Measurements from ENCODE around the gene EIF3M.

DNA sequence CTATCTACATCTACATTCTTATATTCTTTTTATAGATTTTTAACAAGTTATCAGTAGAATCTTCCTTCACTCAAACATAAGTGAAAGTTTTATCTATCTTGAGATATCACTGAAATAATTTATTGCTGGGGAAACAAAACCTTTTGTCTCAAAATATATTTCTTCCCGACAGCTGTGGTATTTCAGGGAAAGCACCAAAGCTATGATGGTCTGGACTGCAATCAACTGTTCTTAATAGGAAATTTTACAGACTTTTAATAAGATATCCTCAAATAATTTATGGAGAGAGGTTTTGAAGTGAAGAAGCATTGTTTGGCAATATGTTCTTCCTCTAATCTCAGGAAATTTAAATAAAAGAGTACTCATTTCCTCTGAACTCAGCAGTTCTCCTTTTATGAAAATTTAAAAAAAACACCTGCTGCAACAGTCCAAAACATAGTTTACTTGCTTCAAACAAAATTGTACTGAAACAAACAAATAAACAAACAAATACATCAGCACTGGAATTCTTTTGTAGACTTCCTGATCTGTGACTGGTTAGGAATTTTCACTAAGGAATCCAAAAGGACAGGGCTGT is 33.9 kb upstream of the EIF3M start:
- TF ChIP-seq FOXM1 (IDR thresholded peaks at IDR 0.05; ENCODE audit: borderline replicate concordance) (no peak), TARDBP (IDR thresholded peaks at IDR 0.05) (no peak), ZNF384 (IDR thresholded peaks at IDR 0.05) (no peak), SP1 (IDR thresholded peaks at IDR 0.05) (no peak), HDGF (IDR thresholded peaks at IDR 0.05; ENCODE audit: borderline replicate concordance) (no peak), SUZ12 (IDR thresholded peaks at IDR 0.05) (no peak), LEF1 (IDR thresholded peaks at IDR 0.05; ENCODE audit: borderline replicate concordance) (no peak), BHLHE40 (IDR thresholded peaks at IDR 0.05; ENCODE audit: borderline replicate concordance) (no peak), ARNT (IDR thresholded peaks at IDR 0.05) (no peak), FOXK2 (IDR thresholded peaks at IDR 0.05) (no peak), FOXA1 (IDR thresholded peaks at IDR 0.05) (no peak), ELF4 (IDR thresholded peaks at IDR 0.05) (no peak)
- TF ChIP-seq, protein P1, sequence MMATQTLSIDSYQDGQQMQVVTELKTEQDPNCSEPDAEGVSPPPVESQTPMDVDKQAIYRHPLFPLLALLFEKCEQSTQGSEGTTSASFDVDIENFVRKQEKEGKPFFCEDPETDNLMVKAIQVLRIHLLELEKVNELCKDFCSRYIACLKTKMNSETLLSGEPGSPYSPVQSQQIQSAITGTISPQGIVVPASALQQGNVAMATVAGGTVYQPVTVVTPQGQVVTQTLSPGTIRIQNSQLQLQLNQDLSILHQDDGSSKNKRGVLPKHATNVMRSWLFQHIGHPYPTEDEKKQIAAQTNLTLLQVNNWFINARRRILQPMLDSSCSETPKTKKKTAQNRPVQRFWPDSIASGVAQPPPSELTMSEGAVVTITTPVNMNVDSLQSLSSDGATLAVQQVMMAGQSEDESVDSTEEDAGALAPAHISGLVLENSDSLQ (IDR thresholded peaks at IDR 0.05), result no peak
